Activated naive CD8-positive, alpha-beta T cell treated with anti-CD3 and anti-CD28 coated beads, Interleukin-2, amount 10 ng/mL, durations not matched to agents 7 days and 5 days (primary cell): ENCODE data around the gene PTPRU. TPM values are rescaled to one million over a fixed set of nuclear protein-coding genes. Genes with fewer than 3 reads are reported as not detected.

Experiments
- ATAC-seq: fragments of 150-1000 bp; cut with Tn5 transposase; one replicate; pipeline ENCODE4 v1.10.0; 2021; ENCODE audit warnings: low read depth, moderate library complexity
- POLR2A ChIA-PET: fragments of 350-600 bp; sonication (Branson Sonifier 250); formaldehyde crosslinking; loops from one replicate; lab custom pipeline; 2021; ENCODE audit warnings: antibody characterized with exemption; lab: Charles Lee
- DNase-seq: peaks from one replicate; pipeline ENCODE4 v3.0.0; 2021
- H3K27ac Mint-ChIP-seq: one replicate; pipeline ENCODE4 v1.8.0; 2022; ENCODE audit warnings: mild to moderate bottlenecking, mixed read lengths
- H3K27me3 Mint-ChIP-seq: one replicate; pipeline ENCODE4 v1.8.0; 2022; ENCODE audit warnings: mild to moderate bottlenecking, moderate library complexity, mixed read lengths
- H3K36me3 Mint-ChIP-seq: one replicate; pipeline ENCODE4 v1.8.0; 2021; ENCODE audit warnings: mild to moderate bottlenecking, mixed read lengths
- H3K4me1 Mint-ChIP-seq: one replicate; pipeline ENCODE4 v1.8.0; 2021; ENCODE audit warnings: mixed read lengths
- H3K4me3 Mint-ChIP-seq: one replicate; pipeline ENCODE4 v1.8.0; 2022; ENCODE audit warnings: mild to moderate bottlenecking, moderate library complexity, mixed read lengths
- H3K9me3 Mint-ChIP-seq: one replicate; pipeline ENCODE4 v1.8.0; 2021; ENCODE audit warnings: mixed read lengths
- total RNA-seq, 2 experiments: library from RNA; stranded (reverse); gene quantifications; one replicate each; pipeline ENCODE4 v1.2.3, GENCODE V29; 2021

The PTPRU gene
- total RNA-seq, 2 experiments from 2014 or later: 0.54 to 0.69 TPM

DNA sequence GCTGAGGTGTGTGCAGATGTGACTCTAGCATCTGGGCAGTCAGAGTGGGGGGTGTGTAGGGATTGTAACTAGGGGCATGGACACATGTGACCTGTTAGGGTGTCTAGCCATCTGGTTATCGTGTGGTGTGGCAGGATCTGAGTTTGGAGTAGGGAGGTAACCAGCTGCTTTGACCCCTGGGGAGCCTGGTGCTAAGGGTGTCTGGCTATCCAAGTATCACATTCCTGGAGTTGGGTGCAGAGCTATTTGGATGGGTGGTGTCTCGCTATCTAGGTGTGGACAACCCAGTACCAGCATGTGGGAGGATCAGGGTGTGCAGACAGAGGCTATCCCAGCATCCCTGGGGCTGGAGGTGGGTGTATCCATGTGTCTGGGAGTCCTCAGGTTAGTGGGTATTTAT lies 4.7 kb downstream of the PTPRU start:
- Mint-ChIP-seq H3K27me3 (peaks cover 44% of the 10 kb centered on the region), H3K4me3 (no peak overlapping the region), H3K4me1 (peaks cover 9% of the 10 kb centered on the region), H3K27ac (no peak overlapping the region), H3K36me3 (peaks cover 2% of the 10 kb centered on the region), H3K9me3 (no peaks in the 10 kb centered on the region)
- ATAC-seq (no peak), DNase-seq (no peak)
- POLR2A ChIA-PET: no interaction called here

DNA sequence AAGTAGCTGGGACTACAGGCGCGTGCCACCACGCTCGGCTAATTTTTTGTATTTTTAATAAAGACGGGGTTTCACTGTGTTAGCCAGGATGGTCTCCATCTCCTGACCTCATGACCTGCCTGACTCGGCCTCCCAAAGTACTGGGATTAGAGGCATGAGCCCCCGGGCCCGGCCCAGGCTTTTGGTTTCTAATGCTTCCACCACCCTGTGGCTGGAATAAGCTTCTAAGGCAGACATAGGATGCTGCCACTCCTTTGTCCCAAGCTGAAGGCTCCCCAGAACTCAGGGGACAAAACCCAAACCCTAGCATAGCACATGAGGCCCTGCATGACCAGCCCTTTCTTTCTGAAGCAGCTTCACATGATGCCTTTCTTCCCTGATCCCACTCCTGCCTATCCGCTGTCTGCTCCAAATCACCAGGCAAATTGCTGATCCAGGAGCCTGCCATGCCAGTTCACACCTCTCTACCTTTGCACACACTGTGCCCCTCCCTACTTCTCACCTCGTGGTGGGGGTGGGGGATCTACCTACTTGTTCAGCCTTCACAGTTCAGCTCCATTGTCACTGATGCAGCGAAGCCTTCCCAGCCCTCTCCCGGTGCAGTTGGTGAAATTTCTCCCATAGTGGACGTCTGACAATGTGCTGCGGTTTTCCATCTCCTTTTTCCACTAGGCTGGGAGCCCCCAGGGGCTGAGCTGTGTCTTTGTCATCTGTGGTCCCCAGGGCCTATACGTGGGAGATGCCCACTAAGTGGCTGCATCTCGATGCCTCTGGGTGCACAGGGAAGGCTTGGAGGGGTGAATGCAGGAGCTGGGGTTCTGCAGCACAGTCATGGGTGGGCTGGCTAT lies 6.9 kb downstream of the PTPRU start:
- no peak for ATAC-seq
- Mint-ChIP-seq H3K4me1 (peaks cover 2% of the 10 kb centered on the region), H3K4me3 (no peak overlapping the region), H3K27me3 (peaks cover 32% of the 10 kb centered on the region), H3K36me3 (no peaks in the 10 kb centered on the region), H3K9me3 (no peaks in the 10 kb centered on the region), H3K27ac (no peak overlapping the region)
- DNase-seq: no peak
- POLR2A ChIA-PET: no interaction called here

DNA sequence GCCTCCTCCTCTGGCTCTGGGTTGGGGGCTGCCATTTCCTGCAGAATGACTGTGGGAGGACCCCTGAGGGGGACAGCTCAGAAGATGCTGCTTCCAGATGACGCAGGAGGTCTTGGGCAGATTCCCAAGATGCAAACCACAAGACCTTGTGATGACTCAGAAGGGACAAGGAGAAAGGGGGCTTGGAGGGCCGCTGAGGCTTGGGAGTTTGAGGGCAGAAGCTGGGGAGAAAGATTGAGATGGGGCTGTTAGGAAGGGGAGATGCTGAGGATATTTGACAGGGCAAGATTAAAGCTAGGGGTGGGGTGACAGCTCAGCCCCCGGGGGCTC lies 7.5 kb downstream of the PTPRU start:
- no peaks in the 10 kb centered on the region for H3K36me3 Mint-ChIP-seq
- H3K9me3 Mint-ChIP-seq: no peaks in the 10 kb centered on the region
- peaks cover 26% of the 10 kb centered on the region for H3K27me3 Mint-ChIP-seq
- POLR2A ChIA-PET: no interaction called here
- no peak for DNase-seq
- H3K4me1 Mint-ChIP-seq: no peaks in the 10 kb centered on the region
- no peak for ATAC-seq
- no peak overlapping the region for H3K4me3 Mint-ChIP-seq
- no peak overlapping the region for H3K27ac Mint-ChIP-seq

DNA sequence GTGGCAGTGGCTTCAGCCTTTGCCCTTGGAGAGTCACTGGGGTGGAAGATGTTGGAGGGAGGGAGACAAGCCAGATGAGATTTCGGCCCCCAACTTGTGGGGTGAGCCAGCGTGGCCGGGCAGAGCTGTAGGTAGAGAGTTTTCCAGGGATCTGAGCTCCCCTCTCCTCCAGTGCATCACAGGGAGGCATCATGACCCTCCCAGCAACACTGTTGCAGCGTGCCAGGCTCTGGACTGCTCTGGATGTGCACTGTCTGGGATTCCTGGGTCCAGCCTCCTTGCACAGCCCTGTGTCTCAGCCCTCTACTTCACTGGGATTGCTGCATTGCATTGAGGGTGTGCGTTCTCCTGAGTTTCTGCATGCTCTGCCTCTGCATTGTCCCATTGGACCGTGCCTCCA lies 8.9 kb downstream of the PTPRU start:
- no peaks in the 10 kb centered on the region for H3K36me3 Mint-ChIP-seq
- H3K4me1 Mint-ChIP-seq: no peaks in the 10 kb centered on the region
- no peak for DNase-seq
- POLR2A ChIA-PET: no interaction called here
- H3K4me3 Mint-ChIP-seq: no peak overlapping the region
- peaks cover 12% of the 10 kb centered on the region for H3K27me3 Mint-ChIP-seq
- ATAC-seq: no peak
- no peak overlapping the region for H3K27ac Mint-ChIP-seq
- no peaks in the 10 kb centered on the region for H3K9me3 Mint-ChIP-seq

DNA sequence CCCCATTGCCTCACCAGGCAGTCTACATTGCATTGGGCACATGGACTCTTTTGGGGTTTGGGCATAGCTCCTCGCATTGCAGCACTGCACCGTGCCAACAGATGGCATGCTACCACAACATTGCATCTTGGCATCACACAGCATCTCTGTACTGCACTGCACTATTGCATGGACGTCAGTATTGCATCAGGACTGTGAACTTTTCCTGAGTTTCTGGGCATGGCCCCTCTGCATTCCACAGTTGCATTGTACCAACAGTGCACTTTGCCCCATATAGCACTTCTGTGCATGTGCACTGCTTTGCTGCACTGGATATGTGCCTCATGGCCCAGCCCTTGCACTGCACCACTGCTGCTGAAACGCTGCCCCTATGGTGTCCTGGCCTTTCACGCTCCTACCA lies 9.6 kb downstream of the PTPRU start:
- H3K4me3 Mint-ChIP-seq: no peak overlapping the region
- H3K36me3 Mint-ChIP-seq: no peaks in the 10 kb centered on the region
- POLR2A ChIA-PET: no interaction called here
- H3K9me3 Mint-ChIP-seq: no peaks in the 10 kb centered on the region
- no peaks in the 10 kb centered on the region for H3K4me1 Mint-ChIP-seq
- peaks cover 9% of the 10 kb centered on the region for H3K27me3 Mint-ChIP-seq
- peak; percentile 45 for ATAC-seq
- H3K27ac Mint-ChIP-seq: no peak overlapping the region
- DNase-seq: no peak

DNA sequence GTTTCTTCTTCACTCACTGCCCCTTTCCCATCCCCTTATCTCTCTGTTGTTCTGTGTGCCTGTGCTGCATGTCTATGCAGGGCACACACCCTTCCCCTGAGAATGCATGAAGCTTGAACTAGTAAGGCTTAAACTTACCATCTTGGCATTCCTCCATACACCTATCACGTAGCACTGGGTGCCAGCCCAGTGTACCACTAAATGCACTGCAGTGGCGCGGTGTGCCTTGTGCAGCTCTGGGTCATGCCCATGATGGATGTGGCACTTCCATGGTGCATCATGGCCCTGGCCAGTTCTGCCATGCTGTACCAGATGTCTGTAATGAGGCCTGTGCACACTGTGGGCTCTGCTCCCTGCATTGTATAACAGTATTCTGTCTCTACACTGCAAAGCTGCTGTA lies 10.7 kb downstream of the PTPRU start:
- no peak for ATAC-seq
- POLR2A ChIA-PET: interaction anchor here (0.6 kb wide), 1 partner anchor 494 kb away, joined by 6 read pairs; no protein-coding TSS in a partner anchor
- no peaks in the 10 kb centered on the region for H3K9me3 Mint-ChIP-seq
- no peaks in the 10 kb centered on the region for H3K36me3 Mint-ChIP-seq
- DNase-seq: no peak
- no peak overlapping the region for H3K27ac Mint-ChIP-seq
- H3K4me3 Mint-ChIP-seq: no peak overlapping the region
- H3K27me3 Mint-ChIP-seq: peaks cover 2% of the 10 kb centered on the region
- no peaks in the 10 kb centered on the region for H3K4me1 Mint-ChIP-seq

DNA sequence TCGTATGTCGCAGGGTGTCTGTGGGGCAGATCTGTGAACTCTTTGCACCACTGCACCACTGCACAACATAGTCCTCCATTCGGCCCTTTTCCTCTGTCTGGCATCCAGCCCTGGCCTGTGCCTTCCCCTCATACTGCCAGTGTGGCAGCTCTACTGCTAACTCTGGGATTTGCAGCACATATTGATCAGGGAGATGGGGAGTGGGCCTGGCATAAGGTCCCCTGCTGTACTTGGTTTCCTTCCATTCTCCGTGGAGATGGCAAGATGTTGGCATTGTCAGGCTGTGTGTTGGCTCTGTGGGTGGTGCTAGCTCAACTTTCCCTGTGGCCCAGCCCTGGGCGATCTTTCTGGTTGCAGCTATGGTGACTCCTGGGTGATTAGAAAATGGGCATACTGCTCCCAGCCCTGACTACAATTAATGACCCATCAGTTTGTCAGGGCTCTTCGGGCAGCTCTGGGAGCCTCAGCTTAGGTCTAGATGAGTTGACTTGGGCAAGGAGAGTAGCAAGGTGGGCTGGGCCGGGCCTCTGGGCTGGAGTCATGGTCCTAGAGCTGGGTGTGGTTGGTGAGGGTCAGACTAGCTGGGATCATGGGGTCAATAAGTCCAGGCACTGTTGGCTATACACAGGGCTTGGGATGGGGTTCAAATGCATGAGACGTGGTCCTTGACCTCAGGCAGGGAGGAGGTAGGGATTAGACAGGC lies 11.4 kb downstream of the PTPRU start:
- no peak for ATAC-seq
- no peak overlapping the region for H3K27ac Mint-ChIP-seq

DNA sequence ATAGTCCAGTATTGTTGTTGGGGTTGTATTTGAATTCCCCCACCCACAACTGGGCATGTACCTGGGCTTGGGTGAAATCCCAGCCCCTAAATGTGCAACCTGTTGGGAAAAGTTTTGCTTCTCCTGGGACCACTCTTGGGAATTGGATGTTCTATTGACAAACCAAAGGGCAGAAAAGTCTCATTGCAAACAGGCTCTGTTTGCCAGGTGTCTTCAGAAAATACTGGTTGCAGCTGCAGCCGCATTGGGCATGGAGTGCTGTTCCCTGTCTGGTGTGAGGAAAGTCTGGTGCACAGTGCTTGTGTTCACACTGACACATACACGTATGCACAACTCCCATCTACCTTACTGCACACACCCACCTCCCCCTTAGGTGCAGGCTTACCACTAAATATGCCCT lies 12.1 kb downstream of the PTPRU start:
- H3K27ac Mint-ChIP-seq: no peak overlapping the region
- H3K9me3 Mint-ChIP-seq: no peaks in the 10 kb centered on the region
- no peak overlapping the region for H3K4me3 Mint-ChIP-seq
- DNase-seq (no peak), ATAC-seq (no peak)
- H3K4me1 Mint-ChIP-seq: no peaks in the 10 kb centered on the region
- peaks cover 2% of the 10 kb centered on the region for H3K27me3 Mint-ChIP-seq
- H3K36me3 Mint-ChIP-seq: no peaks in the 10 kb centered on the region
- POLR2A ChIA-PET: interaction anchor here (0.9 kb wide), 1 partner anchor 17 kb away, joined by 3 read pairs; no protein-coding TSS in a partner anchor

More for the DNA sequence above, 11.4 kb downstream of the PTPRU start:
- Mint-ChIP-seq H3K4me3 (no peak overlapping the region), H3K9me3 (no peaks in the 10 kb centered on the region), H3K4me1 (no peaks in the 10 kb centered on the region), H3K36me3 (no peaks in the 10 kb centered on the region), H3K27me3 (peaks cover 2% of the 10 kb centered on the region)
- no peak for DNase-seq
- POLR2A ChIA-PET: interaction anchor here (0.6 to 0.9 kb wide), 2 partner anchors 17 to 495 kb away, joined by 3 to 6 read pairs; no protein-coding TSS in a partner anchor

DNA sequence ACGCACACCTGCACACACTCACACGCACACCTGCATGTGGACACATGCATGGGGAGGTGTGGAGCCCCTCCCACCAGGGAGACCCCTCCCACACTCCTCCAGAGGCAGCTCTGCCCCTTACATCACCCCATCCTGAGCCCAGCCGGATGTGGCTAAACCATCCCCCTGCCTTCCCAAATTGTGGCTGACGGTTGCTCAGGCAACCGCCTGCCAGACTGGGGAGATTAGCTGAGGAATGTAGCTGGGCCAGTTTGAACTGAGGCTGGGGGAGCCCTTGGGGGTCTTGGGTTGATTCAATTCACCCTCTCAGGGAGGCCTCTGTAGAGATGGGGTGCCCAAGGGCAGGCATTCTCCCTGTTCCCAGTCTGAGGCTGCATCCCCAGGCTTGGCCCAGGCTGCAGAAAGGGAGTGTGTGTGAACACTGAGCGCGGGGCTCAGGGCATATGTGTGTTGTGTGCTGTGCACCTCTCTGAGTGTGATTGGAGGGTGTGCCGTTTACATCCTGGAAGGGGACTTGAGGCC lies 12.9 kb downstream of the PTPRU start:
- POLR2A ChIA-PET: no interaction called here
- ATAC-seq (no peak), DNase-seq (no peak)
- Mint-ChIP-seq H3K27ac (no peak overlapping the region), H3K4me1 (no peaks in the 10 kb centered on the region), H3K36me3 (no peaks in the 10 kb centered on the region), H3K27me3 (peaks cover 2% of the 10 kb centered on the region), H3K9me3 (no peaks in the 10 kb centered on the region), H3K4me3 (no peak overlapping the region)

DNA sequence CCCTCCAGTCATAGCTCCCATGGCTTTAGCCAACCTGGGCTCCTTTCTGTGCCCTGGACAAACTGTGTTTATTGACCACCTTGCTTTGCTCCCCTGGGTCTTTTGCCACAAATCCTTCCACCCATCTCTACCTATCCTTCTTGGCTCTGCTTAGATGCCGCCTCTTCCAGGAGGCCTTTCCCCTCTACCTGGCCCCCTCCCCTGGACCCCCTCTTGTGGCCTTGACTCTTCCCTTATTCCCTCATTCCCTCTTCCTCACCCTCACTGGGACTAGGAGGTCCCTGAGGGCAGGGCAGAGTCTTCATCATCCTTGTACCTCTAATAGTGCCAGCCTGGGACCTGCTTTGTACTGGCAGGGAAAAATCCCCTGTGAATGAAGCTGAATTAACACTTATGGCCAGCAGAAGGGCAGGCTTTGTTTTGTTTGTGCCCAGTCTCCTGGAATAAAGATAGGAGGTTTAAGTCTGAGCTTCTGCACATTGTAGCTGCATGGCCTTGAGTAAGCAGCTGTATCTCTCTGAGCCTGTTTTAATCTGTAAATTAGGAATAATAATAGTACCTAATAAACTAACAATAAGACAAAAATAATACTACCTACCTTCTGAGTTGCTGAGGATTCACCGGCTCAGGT lies 13.7 kb downstream of the PTPRU start:
- Mint-ChIP-seq H3K27me3 (peaks cover 2% of the 10 kb centered on the region), H3K36me3 (no peaks in the 10 kb centered on the region), H3K4me3 (no peak overlapping the region), H3K9me3 (no peaks in the 10 kb centered on the region), H3K4me1 (no peaks in the 10 kb centered on the region), H3K27ac (no peak overlapping the region)
- DNase-seq (no peak), ATAC-seq (no peak)
- POLR2A ChIA-PET: no interaction called here

DNA sequence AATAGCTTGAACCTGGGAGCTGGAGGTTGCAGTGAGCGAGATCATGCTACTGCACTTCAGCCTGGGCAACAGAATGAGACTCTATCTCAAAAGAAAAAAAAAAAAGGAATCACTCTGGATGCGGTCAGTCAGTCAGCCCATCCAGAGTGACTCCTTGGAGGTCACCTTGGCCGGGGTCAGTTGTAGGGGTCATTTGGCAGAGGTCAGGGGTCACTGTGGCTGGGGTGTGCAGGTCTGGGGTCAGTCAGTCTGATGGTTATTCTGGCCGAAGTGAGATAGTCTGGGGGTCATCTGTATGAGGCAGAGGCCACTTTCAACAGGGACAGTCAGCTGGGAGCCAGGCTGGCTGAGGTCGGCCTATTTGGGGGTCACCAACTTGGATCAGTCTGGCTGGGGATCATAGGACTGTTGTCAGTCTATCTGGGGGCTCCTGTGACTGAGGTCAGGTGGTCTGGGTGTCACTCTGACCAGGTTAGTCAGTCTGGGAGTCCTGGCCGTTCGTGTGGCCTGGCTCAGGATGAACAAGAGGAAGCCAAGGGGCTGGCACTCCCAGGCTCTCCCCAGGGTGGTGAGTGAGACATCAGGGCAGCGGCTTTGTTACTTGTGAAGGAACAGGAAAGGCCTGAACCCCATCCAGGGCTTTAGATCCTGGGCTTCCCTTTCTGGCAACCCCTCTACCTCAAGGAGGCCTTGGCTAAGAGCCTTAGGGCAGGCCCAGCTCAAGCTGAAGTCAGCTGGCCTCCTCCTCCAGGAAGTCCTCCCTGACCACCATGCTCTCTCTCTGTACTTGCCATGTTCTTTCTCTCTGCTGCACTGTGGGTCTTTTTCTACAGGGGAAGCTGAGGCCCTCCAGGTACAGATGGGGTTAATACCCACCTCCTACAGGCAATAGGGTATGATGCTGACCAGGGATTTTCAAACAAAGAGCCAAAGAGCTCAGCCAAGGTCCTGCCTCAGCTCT lies 15.1 kb downstream of the PTPRU start:
- DNase-seq: no peak

DNA sequence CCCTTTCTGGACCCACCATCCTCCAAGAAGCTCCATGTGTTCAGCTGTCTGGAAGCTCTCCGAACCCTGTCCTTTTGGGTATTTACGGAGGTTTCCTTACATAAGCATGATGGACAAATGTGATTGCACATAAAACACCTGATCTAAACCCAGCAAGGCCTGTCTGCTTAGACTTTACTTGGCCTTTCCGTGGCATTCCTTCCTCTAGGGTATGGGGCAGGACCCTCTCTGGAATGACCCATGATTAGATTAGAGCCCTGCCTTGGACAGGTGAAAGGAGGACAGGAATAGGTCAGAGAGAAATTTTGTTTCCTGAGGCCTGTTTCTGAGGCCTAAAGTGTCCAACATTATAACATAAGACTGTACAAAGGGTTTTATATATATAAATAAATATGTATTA lies 16.9 kb downstream of the PTPRU start:
- DNase-seq (no peak), ATAC-seq (no peak)
- Mint-ChIP-seq H3K9me3 (no peaks in the 10 kb centered on the region), H3K27me3 (peaks cover 11% of the 10 kb centered on the region), H3K4me1 (no peaks in the 10 kb centered on the region), H3K27ac (no peak overlapping the region), H3K4me3 (no peak overlapping the region), H3K36me3 (no peaks in the 10 kb centered on the region)
- POLR2A ChIA-PET: no interaction called here

More for the DNA sequence above, 15.1 kb downstream of the PTPRU start:
- H3K4me3 Mint-ChIP-seq: no peak overlapping the region
- no peak overlapping the region for H3K27ac Mint-ChIP-seq
- peaks cover 2% of the 10 kb centered on the region for H3K27me3 Mint-ChIP-seq
- no peaks in the 10 kb centered on the region for H3K36me3 Mint-ChIP-seq
- ATAC-seq: no peak
- POLR2A ChIA-PET: no interaction called here
- H3K4me1 Mint-ChIP-seq: no peaks in the 10 kb centered on the region
- H3K9me3 Mint-ChIP-seq: no peaks in the 10 kb centered on the region
